Measurements from ENCODE around the gene IER2. TPM values are rescaled to one million over a fixed set of nuclear protein-coding genes. Genes with fewer than 3 reads are reported as not detected.

IER2 gene
- total and polyA plus RNA-seq, 2 of the 8 experiments (the other 6 are each of a cell fraction or from before 2014, with no cell fraction given) = 84.5 to 138 TPM

GRCh38 chr19:13101590-13102415 lies 48.4 kb upstream of the IER2 start (continued):
- TF ChIP-seq SIN3A (conservative IDR thresholded peaks at IDR 0.05 in 1 of 2, IDR thresholded peaks at IDR 0.05 in 1 of 2; ENCODE audit: low read depth in 1 of 2, low read length in 2 of 2) = no peak
- TF ChIP-seq ZNF274 (IDR thresholded peaks at IDR 0.05; ENCODE audit: borderline replicate concordance, extremely low read depth, low read length) = no peak

Data from H1 (cell line).